Measurements from ENCODE around the gene ANXA7.
A peak's percentile ranks its signal among the peaks of the same experiment; 100 is the strongest.

ANXA7 gene

DNA sequence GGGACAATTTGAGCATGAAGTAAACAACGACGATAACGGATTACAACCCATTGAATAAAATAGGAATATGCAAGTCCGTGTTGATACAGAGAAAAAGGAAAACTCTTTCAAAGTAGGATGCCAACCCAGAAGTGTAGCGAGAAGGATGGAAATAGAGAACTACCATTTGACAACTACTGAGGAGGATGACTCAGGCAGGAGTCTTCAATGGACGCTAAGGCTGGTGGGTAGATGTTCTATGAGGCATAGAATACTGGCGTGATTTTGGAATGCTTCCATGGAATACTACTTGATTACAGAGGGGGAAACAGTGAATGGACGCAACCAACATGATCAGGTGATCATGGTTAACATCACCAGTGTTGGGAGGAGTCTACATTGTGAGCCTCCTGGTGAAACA lies 54.4 kb downstream of the ANXA7 start:
- TF ChIP-seq, protein P1, sequence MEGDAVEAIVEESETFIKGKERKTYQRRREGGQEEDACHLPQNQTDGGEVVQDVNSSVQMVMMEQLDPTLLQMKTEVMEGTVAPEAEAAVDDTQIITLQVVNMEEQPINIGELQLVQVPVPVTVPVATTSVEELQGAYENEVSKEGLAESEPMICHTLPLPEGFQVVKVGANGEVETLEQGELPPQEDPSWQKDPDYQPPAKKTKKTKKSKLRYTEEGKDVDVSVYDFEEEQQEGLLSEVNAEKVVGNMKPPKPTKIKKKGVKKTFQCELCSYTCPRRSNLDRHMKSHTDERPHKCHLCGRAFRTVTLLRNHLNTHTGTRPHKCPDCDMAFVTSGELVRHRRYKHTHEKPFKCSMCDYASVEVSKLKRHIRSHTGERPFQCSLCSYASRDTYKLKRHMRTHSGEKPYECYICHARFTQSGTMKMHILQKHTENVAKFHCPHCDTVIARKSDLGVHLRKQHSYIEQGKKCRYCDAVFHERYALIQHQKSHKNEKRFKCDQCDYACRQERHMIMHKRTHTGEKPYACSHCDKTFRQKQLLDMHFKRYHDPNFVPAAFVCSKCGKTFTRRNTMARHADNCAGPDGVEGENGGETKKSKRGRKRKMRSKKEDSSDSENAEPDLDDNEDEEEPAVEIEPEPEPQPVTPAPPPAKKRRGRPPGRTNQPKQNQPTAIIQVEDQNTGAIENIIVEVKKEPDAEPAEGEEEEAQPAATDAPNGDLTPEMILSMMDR (conservative IDR thresholded peaks at IDR 0.05): no peak
- peak overlapping the region; percentile 75 for H3K27ac ChIP-seq

DNA sequence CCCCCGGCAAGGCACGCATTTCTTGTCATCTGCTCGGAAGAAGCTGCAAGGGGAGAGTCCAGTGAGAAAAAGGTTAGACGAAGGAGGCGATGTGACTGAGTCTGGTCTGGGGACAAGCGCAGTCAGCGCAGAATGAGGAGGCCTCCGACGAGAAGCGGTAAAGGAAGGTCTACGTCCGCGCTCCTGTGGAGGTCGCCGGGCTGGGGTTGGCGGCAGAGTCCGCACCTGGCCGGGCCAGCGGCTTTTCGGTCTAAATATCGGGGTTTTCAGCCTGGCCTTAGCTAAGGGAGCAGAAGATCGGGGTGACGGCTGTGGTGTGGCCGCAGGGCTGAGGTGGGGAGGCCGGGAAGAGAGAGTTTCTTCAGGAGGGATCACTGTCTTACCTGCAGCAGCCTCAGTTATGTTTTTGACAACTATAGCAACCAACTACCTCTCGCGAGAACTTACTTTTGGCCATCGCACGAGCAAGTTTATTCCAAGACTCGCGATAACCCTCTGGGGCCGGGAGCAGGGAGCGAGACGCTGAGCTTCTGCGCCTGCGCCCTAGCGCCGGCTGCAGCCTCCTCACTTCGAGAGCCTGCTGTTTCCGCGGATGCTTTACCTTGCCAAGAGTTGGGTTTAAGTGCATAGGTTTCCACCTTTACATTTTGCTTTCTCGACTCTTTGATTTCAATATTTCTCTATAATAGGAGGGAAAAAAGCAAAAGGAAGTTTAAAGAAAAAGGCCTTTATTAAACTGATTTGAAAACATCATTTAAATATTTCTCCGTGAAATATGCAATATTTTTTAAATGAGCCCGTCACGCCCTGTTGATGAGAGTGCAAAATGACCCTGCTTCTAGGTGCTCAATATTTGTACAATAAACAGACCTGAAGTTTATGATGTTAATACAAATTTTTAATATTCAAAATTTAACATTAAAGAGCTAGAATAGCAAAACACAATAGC lies 55.3 kb downstream of the ANXA7 start, which contains the start of gene CFAP70:
TSS of gene CFAP70 (minus strand) at position 534 of the 949 bp plus-strand sequence. CDS start 4,068 bp downstream, outside the sequence.
- TF ChIP-seq, protein P1 (conservative IDR thresholded peaks at IDR 0.05): no peak
- peak within 1 kb of the TSS; percentile 75 for H3K27ac ChIP-seq

DNA sequence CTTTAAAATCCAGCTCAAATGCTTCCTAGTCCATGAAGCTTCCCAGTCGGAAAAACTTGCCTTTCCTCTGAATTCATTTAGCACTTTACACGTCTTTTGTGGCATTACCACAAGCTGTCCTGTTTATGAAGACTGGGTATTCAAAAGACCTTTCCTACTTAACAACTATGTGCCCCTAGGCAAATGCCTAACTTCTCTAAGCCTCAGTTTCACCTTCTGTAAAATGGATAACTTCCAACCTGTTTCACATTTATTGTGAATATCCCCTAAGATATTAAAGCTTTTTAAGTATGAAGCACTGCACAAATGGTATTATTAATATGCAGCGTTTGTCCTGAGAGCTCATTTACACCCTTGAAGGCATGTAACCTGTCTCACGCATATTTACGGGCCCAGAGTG lies 56.0 kb downstream of the ANXA7 start:
- peak overlapping the region; percentile 75 for H3K27ac ChIP-seq

DNA sequence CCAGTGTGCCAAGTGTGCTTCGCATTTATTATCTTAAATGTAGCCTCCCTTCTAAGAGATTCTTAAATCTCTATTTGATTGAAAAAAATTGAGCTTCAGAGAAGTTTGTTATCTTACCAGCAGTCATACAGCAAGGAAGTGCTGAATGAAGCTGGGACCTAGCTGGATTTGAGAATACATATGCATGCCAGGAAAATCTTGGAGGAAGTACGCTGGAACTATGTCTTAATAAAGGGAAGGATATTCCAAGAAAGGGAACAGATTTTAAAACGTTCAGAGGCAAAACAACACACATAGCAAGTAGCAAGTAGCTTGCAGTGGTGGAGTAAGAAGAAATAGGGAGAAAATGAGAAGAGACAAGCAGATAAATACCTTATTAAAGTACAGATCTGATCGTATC lies 56.7 kb downstream of the ANXA7 start:
- TF ChIP-seq, protein P1 (conservative IDR thresholded peaks at IDR 0.05): no peak
- H3K27ac ChIP-seq: no peak overlapping the region

More for the DNA sequence above, 56.0 kb downstream of the ANXA7 start:
- TF ChIP-seq, protein P1 (conservative IDR thresholded peaks at IDR 0.05): no peak

DNA sequence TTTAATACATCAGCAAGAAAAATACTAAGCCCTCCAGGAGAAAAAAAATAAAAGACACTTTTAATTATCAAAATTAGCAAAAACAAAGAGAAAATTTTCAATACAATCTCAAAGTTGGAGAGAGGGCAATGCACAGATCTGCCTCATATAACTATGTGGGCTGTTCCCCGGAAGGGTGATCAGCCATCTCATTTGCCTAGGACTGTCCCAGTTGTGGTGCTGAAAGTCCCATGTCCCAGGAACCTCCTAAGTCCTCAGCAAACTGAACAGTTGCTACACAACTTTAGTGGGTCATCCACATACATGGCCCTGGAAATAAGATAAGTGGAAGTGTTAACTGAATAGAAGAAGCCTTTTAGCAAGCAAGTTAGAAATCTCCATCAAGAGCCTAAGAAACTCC lies 69.6 kb downstream of the ANXA7 start:
- no peak overlapping the region for H3K27ac ChIP-seq
- TF ChIP-seq, protein P1 (conservative IDR thresholded peaks at IDR 0.05): no peak

DNA sequence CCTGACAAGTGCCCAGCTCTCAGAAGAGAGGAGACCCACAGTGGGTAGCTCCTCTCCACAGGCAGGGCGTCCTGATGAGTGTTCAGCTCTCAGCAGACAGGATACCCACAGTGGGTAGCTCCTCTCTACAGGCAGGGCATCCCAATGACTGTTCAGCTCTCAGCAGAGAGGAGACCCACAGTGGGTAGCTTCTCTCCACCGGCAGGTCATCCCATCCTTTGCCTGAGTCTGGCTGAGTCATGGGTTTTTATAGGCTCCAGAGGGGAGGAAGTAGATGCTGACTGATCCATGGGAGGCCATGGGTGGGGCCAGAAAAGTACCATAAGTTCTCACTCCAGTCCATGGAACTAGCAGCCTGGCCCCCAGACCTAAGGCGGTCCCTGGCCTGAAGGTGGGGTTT lies 73.7 kb downstream of the ANXA7 start:
- TF ChIP-seq, protein P1 (conservative IDR thresholded peaks at IDR 0.05): no peak
- H3K27ac ChIP-seq: no peak overlapping the region

DNA sequence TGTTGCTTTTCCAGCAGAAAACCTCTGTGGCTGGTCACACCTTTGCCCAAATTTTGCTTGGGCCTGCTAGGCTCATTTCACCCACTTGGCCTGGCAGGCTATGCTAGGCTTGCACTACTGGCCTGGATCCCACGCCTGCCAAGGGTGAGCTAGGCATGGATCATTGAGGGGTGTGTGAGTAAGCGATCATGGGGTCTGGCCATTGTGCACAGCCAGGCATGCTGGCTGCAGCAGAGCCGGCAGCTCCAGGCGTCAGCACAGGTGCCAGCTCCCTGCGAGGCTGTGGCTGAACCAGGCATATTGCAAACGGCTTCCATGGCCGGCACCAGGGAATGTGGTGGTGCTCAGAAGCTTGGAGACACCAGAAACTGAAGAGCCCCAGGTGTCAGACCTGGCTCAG lies 74.4 kb downstream of the ANXA7 start:
- no peak overlapping the region for H3K27ac ChIP-seq
- TF ChIP-seq, protein P1 (conservative IDR thresholded peaks at IDR 0.05): no peak

Data from VCaP (cell line).